Endodermal cell (in vitro differentiated cells): ENCODE data around the gene DAAM2. TPM values are rescaled to one million over a fixed set of nuclear protein-coding genes. Genes with fewer than 3 reads are reported as not detected.
A peak's percentile ranks its signal among the peaks of the same experiment; 100 is the strongest.

Experiments
- DNase-seq: peaks from one replicate; pipeline ENCODE4 v3.0.0-alpha.2; 2017
- H3K27ac ChIP-seq: 2 replicates; pipeline ENCODE4 v1.5.1; 2013; ENCODE audit warnings: mild to moderate bottlenecking, low read depth, low read length, moderate library complexity
- H3K27me3 ChIP-seq: 2 replicates; pipeline ENCODE4 v1.6.1; 2013; ENCODE audit warnings: mild to moderate bottlenecking, low read length, moderate library complexity; ENCODE audit not compliant: insufficient read depth, control insufficient read depth, poor library complexity, severe bottlenecking
- H3K36me3 ChIP-seq: 2 replicates; pipeline ENCODE4 v1.7.0; 2013; ENCODE audit warnings: mild to moderate bottlenecking, low read length, moderate library complexity; ENCODE audit not compliant: control insufficient read depth, insufficient read depth
- H3K4me1 ChIP-seq: one replicate; pipeline ENCODE4 v1.7.0; 2013; ENCODE audit warnings: low read length; ENCODE audit not compliant: control insufficient read depth, insufficient read depth
- H3K4me3 ChIP-seq: 2 replicates; pipeline ENCODE4 v1.5.1; 2013; ENCODE audit warnings: mild to moderate bottlenecking, low read length, moderate library complexity
- H3K9ac ChIP-seq: 2 replicates; pipeline ENCODE4 v1.6.1; 2013; ENCODE audit warnings: mild to moderate bottlenecking, low read length, moderate library complexity; ENCODE audit not compliant: poor library complexity, severe bottlenecking; ENCODE audit errors: extremely low read depth
- H3K9me3 ChIP-seq: 2 replicates; pipeline ENCODE4 v1.6.1; 2013; ENCODE audit warnings: mild to moderate bottlenecking, low read length, moderate library complexity; ENCODE audit not compliant: control insufficient read depth
- H3K27ac Mint-ChIP-seq: 2 replicates; pipeline ENCODE4 v1.8.0; 2020; ENCODE audit warnings: mixed read lengths
- H3K27me3 Mint-ChIP-seq: 2 replicates; pipeline ENCODE4 v1.8.0; 2021; ENCODE audit warnings: mild to moderate bottlenecking, mixed read lengths; ENCODE audit not compliant: insufficient read depth
- H3K36me3 Mint-ChIP-seq: 2 replicates; pipeline ENCODE4 v1.8.0; 2020; ENCODE audit warnings: low read depth, mixed read lengths
- H3K4me1 Mint-ChIP-seq: 2 replicates; pipeline ENCODE4 v1.8.0; 2020; ENCODE audit warnings: mixed read lengths
- H3K4me3 Mint-ChIP-seq: 2 replicates; pipeline ENCODE4 v1.8.0; 2020; ENCODE audit warnings: mild to moderate bottlenecking, moderate library complexity, mixed read lengths
- H3K9me3 Mint-ChIP-seq: 2 replicates; pipeline ENCODE4 v1.8.0; 2020; ENCODE audit warnings: mild to moderate bottlenecking, mixed read lengths
- CTCF ChIP-seq: fragments of 200-600 bp; sonication (generic); conservative IDR thresholded peaks from 2 replicates; pipeline ENCODE4 v1.5.0; 2021; ENCODE audit warnings: antibody characterized with exemption, mild to moderate bottlenecking
- WGBS, 2 experiments: methylation state at CpG; one replicate each; pipeline versions ENCODE4 v1.1.5 to v1.1.7; 2013; ENCODE audit warnings: missing lambda C conversion rate in 2 of 2, mixed read lengths in 1 of 2; ENCODE audit not compliant: insufficient coverage in 1 of 2, insufficient read length in 1 of 2; 5-methylcytosine and 5-hydroxymethylcytosine counted together
- total RNA-seq, 2 donors: library from RNA; stranded (reverse); fragmentation: NEBNext Ultra II Directional in 1 of 2; extraction: Animal tissue kit (Norgen Biotek cat#: 25700) in 1 of 2; gene quantifications; 2 replicates in 1 of 2; 3 replicates in 1 of 2; pipeline ENCODE4 v1.2.1, GENCODE V29; 2021

The DAAM2 gene
- total RNA-seq, 2 donors from 2014 or later = 0.33 to 1.2 TPM

- Mint-ChIP-seq H3K4me3 (no peak overlapping the region), H3K27ac (no peak overlapping the region), H3K27me3 (no peaks in the 10 kb centered on the region), H3K36me3 (no peaks in the 10 kb centered on the region), H3K9me3 (no peaks in the 10 kb centered on the region), H3K4me1 (peaks cover 12% of the 10 kb centered on the region)
- no peak overlapping the region for H3K4me3 ChIP-seq
- 64% methylated on average over 2 of the region's 2 CpGs for WGBS, 2 experiments
- no peak overlapping the region for H3K27ac ChIP-seq
- TF ChIP-seq CTCF = no peak
- no peak overlapping the region for H3K9ac ChIP-seq
- no peaks in the 10 kb centered on the region for H3K9me3 ChIP-seq
- H3K4me1 ChIP-seq = peaks cover 7% of the 10 kb centered on the region
- no peaks in the 10 kb centered on the region for H3K36me3 ChIP-seq
- DNase-seq = no peak
- no peaks in the 10 kb centered on the region for H3K27me3 ChIP-seq
These were observed 94.7 kb downstream of the DAAM2 start for GRCh38 chr6:39886871-39887270.

- no peaks in the 10 kb centered on the region for H3K9me3 ChIP-seq
- WGBS, 2 experiments = 60 to 79% methylated on average over 4 to 14 of the region's 14 CpGs
- peaks cover 7% of the 10 kb centered on the region for H3K4me1 ChIP-seq
- TF ChIP-seq CTCF = no peak
- H3K27me3 Mint-ChIP-seq = no peaks in the 10 kb centered on the region
- peak; percentile 73 for DNase-seq
- H3K9me3 Mint-ChIP-seq = no peaks in the 10 kb centered on the region
- no peak overlapping the region for H3K4me3 Mint-ChIP-seq
- no peaks in the 10 kb centered on the region for H3K27me3 ChIP-seq
- H3K36me3 Mint-ChIP-seq = no peaks in the 10 kb centered on the region
- H3K9ac ChIP-seq = no peak overlapping the region
- peak overlapping the region; percentile 70 for H3K27ac Mint-ChIP-seq
- H3K27ac ChIP-seq = peak overlapping the region; percentile 76
- H3K36me3 ChIP-seq = no peaks in the 10 kb centered on the region
- peaks cover 12% of the 10 kb centered on the region for H3K4me1 Mint-ChIP-seq
- no peak overlapping the region for H3K4me3 ChIP-seq
These were observed 95.7 kb downstream of the DAAM2 start for GRCh38 chr6:39887692-39888450.

- H3K4me1 ChIP-seq = peaks cover 7% of the 10 kb centered on the region
- no peaks in the 10 kb centered on the region for H3K9me3 Mint-ChIP-seq
- H3K36me3 ChIP-seq = no peaks in the 10 kb centered on the region
- H3K27me3 ChIP-seq = no peaks in the 10 kb centered on the region
- no peak overlapping the region for H3K4me3 ChIP-seq
- no peaks in the 10 kb centered on the region for H3K9me3 ChIP-seq
- H3K27ac Mint-ChIP-seq = no peak overlapping the region
- no peak overlapping the region for H3K9ac ChIP-seq
- no peaks in the 10 kb centered on the region for H3K36me3 Mint-ChIP-seq
- H3K27me3 Mint-ChIP-seq = no peaks in the 10 kb centered on the region
- TF ChIP-seq CTCF = no peak
- H3K4me1 Mint-ChIP-seq = peaks cover 12% of the 10 kb centered on the region
- H3K27ac ChIP-seq = no peak overlapping the region
- no peak for DNase-seq
- no peak overlapping the region for H3K4me3 Mint-ChIP-seq
- 83 to 100% methylated on average over 1 to 2 of the region's 2 CpGs for WGBS, 2 experiments
These were observed 97.1 kb downstream of the DAAM2 start for GRCh38 chr6:39889229-39889628.
